ENCODE data around the gene WDR59. TPM values are rescaled to one million over a fixed set of nuclear protein-coding genes. Genes with fewer than 3 reads are reported as not detected.
"Not testable (repeated sequence)": the region's sequence is repeated elsewhere in the genome, so short reads cannot be mapped to it uniquely, and the experiment has no call there.

The WDR59 gene
- total RNA-seq, 1 donor from 2014 or later = 23.4 TPM

DNA sequence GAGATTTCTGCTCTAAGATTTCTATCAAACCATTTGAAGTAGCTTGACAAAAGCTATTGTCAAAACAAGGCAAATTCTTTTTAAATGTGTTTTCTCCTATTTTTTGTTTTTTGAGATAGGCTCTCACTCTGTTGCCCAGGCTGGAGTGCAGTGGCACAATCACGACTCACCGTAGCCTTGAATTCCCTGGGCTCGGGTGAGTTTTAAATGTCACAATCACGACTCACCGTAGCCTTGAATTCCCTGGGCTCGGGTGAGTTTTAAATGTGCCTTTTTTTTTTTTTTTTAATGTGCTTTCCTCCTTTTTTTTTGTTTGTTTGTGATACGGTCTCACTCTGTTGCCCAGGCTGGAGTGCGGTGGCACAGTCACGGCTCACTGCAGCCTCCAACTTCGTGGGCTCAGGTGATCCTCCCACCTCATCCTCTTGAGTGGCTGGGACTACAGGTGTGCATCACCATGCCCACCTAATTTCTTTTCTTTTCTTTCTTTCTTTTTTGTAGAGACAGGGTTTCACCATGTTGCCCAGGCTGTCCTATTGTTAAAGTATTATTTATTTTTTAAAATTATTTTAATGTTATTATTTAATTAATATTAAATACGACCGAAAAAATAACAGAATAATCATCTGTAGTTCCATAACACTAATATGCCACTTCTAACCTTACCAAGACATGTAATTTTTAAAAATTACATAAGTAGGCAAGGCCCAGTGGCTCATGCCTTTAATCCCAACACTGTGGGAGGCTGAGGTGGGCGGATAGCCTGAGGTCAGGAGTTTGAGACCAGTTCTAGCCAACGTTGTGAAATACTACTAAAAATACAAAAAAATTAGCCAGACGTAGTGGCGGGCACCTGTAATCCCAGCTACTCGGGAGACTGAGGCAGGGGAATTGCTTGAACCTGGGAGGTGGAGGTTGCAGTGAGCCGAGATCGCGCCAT, 140.6 kb downstream of the WDR59 start:
- TF ChIP-seq, protein P1, sequence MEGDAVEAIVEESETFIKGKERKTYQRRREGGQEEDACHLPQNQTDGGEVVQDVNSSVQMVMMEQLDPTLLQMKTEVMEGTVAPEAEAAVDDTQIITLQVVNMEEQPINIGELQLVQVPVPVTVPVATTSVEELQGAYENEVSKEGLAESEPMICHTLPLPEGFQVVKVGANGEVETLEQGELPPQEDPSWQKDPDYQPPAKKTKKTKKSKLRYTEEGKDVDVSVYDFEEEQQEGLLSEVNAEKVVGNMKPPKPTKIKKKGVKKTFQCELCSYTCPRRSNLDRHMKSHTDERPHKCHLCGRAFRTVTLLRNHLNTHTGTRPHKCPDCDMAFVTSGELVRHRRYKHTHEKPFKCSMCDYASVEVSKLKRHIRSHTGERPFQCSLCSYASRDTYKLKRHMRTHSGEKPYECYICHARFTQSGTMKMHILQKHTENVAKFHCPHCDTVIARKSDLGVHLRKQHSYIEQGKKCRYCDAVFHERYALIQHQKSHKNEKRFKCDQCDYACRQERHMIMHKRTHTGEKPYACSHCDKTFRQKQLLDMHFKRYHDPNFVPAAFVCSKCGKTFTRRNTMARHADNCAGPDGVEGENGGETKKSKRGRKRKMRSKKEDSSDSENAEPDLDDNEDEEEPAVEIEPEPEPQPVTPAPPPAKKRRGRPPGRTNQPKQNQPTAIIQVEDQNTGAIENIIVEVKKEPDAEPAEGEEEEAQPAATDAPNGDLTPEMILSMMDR (IDR thresholded peaks at IDR 0.05; ENCODE audit: insufficient read depth, low read length, poor library complexity, severe bottlenecking) = no peak
- Histone ChIP-seq H3K27me3 (ENCODE audit: control insufficient read depth, insufficient read depth, low read length) (no peaks in the 10 kb centered on the region), H3K4me3 (ENCODE audit: low read depth, low read length) (no peak overlapping the region), H3K36me3 (ENCODE audit: control insufficient read depth, insufficient read depth, low read length) (no peaks in the 10 kb centered on the region)
- no peak for DNase-seq (ENCODE audit: low read depth)

DNA sequence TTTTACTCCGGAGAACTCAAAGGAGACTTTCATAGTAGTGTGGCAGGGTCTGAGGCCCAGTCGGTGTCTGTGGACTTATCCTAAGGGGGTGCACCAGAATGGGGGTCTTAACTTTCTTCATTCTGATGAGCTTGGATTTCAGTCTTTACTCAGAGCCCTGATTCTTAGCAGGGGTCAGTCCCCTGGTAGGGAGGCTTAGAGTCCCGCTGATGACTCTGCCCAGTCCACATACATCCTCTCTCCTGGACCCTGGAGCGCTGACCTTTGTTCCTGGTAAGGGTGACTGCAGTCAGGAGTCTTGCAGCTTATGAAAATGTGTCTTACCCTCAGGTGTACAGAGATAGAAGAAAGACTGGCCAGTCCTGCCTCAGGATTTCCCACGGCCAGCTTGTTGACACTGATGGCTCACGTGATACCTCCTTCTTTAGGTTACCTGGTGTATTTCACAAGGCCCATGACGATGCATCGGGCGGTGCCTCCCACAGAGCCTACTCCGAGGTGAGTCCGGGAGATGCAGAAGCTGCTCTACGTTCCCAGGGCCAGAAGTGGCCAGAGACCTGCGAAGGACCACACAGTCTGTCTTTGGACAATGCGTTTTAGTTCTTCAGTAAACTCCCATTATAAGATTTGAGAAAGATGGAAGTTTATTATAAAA, 141.4 kb downstream of the WDR59 start:
- not testable (repeated sequence) for H3K36me3 ChIP-seq (ENCODE audit: control insufficient read depth, insufficient read depth, low read length)

DNA sequence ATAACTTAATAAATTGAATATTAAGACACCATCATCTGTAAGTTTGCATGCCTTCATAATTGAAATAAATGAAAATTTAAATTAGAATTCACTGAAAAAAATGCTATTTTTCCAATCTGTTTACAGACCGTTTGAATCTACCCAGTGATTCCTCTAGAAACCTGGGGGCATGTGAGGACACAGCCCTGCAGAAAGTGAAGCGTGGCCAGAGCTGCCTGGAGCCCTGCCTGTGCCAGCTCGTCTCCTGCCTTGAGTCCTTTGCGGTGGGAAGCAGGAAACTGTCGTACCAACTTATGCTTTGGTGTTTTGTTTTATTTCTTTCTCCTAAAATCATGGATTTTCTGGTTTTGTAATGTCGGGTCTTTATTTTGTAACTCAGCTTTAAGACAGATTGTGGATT, 142.5 kb downstream of the WDR59 start:
- Histone ChIP-seq H3K4me3 (ENCODE audit: low read depth, low read length) (no peak overlapping the region), H3K27me3 (ENCODE audit: control insufficient read depth, insufficient read depth, low read length) (no peaks in the 10 kb centered on the region), H3K36me3 (ENCODE audit: control insufficient read depth, insufficient read depth, low read length) (no peaks in the 10 kb centered on the region)
- no peak for DNase-seq (ENCODE audit: low read depth)
- TF ChIP-seq, protein P1 (IDR thresholded peaks at IDR 0.05; ENCODE audit: insufficient read depth, low read length, poor library complexity, severe bottlenecking) = no peak

More for the DNA sequence above, 141.4 kb downstream of the WDR59 start:
- H3K4me3 ChIP-seq (ENCODE audit: low read depth, low read length); H3K27me3 ChIP-seq (ENCODE audit: control insufficient read depth, insufficient read depth, low read length); DNase-seq (ENCODE audit: low read depth): not testable (repeated sequence)

DNA sequence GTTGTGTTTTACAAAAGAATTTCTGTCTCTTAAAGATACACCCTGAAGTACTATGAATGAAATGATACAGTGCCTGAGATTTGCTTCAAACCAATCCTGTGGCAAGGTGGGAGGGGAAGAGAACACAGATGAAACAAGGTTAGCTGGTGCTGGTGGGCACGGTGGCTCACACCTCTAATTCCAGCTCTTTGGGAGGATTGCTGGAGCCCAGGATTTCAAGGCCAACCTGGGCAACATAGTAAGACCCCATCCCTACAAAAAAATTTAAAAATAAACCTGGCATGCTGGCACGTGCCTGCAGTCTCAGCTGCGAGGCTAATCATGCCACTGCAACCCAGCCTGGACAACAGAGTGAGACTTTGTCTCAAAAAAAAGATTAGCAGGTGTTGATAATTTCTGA, 143.0 kb downstream of the WDR59 start:
- Histone ChIP-seq H3K36me3 (ENCODE audit: control insufficient read depth, insufficient read depth, low read length) (no peaks in the 10 kb centered on the region), H3K4me3 (ENCODE audit: low read depth, low read length) (no peak overlapping the region), H3K27me3 (ENCODE audit: control insufficient read depth, insufficient read depth, low read length) (no peaks in the 10 kb centered on the region)
- TF ChIP-seq, protein P1 (IDR thresholded peaks at IDR 0.05; ENCODE audit: insufficient read depth, low read length, poor library complexity, severe bottlenecking) = no peak
- DNase-seq (ENCODE audit: low read depth) = no peak

DNA sequence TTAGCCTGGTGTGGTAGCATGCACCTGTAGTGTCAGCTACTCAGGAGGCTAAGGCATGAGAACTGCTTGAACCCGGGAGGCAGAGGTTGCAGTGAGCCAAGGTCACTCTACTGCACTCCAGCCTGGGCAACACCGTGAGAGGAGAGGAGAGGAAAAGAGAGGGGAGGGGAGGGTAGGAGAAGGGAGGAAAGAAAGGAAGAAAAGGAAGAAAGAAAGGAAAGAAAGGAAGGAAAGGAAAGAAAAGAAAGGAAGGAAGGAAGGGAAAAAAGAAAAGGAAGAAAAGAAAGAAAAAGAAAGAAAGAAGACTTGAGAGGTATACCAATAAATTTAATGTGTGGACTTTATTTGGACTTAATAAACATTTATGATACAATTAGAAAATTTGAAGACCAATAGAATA, 143.5 kb downstream of the WDR59 start:
- no peaks in the 10 kb centered on the region for H3K36me3 ChIP-seq (ENCODE audit: control insufficient read depth, insufficient read depth, low read length)
- TF ChIP-seq, protein P1 (IDR thresholded peaks at IDR 0.05; ENCODE audit: insufficient read depth, low read length, poor library complexity, severe bottlenecking) = no peak
- no peak for DNase-seq (ENCODE audit: low read depth)
- H3K4me3 ChIP-seq (ENCODE audit: low read depth, low read length) = no peak overlapping the region
- H3K27me3 ChIP-seq (ENCODE audit: control insufficient read depth, insufficient read depth, low read length) = no peaks in the 10 kb centered on the region

DNA sequence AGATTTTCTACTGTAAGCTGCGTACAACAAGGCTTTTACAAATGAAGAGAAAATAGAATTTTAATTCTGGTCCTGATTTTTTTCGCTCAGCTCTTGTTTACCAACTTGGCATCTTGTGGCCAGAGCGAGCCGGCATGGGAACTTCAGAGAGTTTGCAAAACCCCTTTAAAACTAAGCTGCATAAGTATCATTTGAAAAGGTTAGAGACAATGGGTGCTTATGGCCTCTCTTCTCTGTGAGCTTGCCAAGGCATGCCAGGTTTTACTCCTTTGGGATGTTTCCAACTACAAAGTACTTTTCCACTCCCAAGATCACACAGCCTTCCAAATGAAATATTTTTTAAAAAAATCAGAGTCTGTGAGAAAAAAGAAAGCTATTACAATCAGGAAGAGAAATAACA, 147.9 kb downstream of the WDR59 start:
- TF ChIP-seq, protein P1 (IDR thresholded peaks at IDR 0.05; ENCODE audit: insufficient read depth, low read length, poor library complexity, severe bottlenecking) = no peak
- no peaks in the 10 kb centered on the region for H3K27me3 ChIP-seq (ENCODE audit: control insufficient read depth, insufficient read depth, low read length)
- DNase-seq (ENCODE audit: low read depth) = no peak
- H3K36me3 ChIP-seq (ENCODE audit: control insufficient read depth, insufficient read depth, low read length) = no peaks in the 10 kb centered on the region
- no peak overlapping the region for H3K4me3 ChIP-seq (ENCODE audit: low read depth, low read length)

Measured in kidney epithelial cell (primary cell).